Neutrophil (primary cell): ENCODE results near the gene ABR.
"Not testable (repeated sequence)": the region's sequence is repeated elsewhere in the genome, so short reads cannot be mapped to it uniquely, and the experiment has no call there.

Experiments
- H3K27ac ChIP-seq: fragments of 200-600 bp; sonication (generic); 2 replicates; pipeline ENCODE4 v1.5.1; 2016; ENCODE audit warnings: mild to moderate bottlenecking, moderate library complexity
- H3K27me3 ChIP-seq: fragments of 200-600 bp; sonication (generic); 2 replicates; pipeline ENCODE4 v1.6.0; 2016; ENCODE audit warnings: mild to moderate bottlenecking
- H3K36me3 ChIP-seq: fragments of 200-600 bp; sonication (generic); 2 replicates; pipeline ENCODE4 v1.5.1; 2017
- H3K4me1 ChIP-seq, 2 experiments: fragments of 200-600 bp in 1 of 2; sonication (generic) in 1 of 2; 1 replicate in 1 of 2; 2 replicates in 1 of 2; pipeline versions ENCODE4 v1.5.1 to v1.6.1; 2013 to 2016; ENCODE audit warnings: low read depth in 1 of 2, low read length in 1 of 2, mild to moderate bottlenecking in 1 of 2, moderate library complexity in 1 of 2; ENCODE audit not compliant: control insufficient read depth in 1 of 2, insufficient read depth in 1 of 2
- H3K4me3 ChIP-seq, 2 experiments: fragments of 200-600 bp in 1 of 2; sonication (generic) in 1 of 2; 1 replicate in 1 of 2; 2 replicates in 1 of 2; pipeline ENCODE4 v1.5.1; 2013 to 2016; ENCODE audit warnings: low read depth in 1 of 2, low read length in 1 of 2, mild to moderate bottlenecking in 1 of 2, moderate library complexity in 1 of 2
- H3K9me3 ChIP-seq: fragments of 200-600 bp; sonication (generic); 2 replicates; pipeline ENCODE4 v1.5.1; 2016
- CTCF ChIP-seq: fragments of 200-600 bp; sonication (generic); IDR thresholded peaks from 2 replicates; pipeline ENCODE4 v1.5.1; 2016; ENCODE audit warnings: antibody characterized with exemption

Gene ABR

GRCh38 chr17:1000597-1001461 lies 179.0 kb downstream of the ABR start:
- Histone ChIP-seq H3K4me3 (no peak overlapping the region), H3K4me1 (peaks cover 15 to 16% of the 10 kb centered on the region in 2 experiments), H3K36me3 (peaks cover 58% of the 10 kb centered on the region), H3K9me3 (no peaks in the 10 kb centered on the region), H3K27me3 (no peaks in the 10 kb centered on the region), H3K27ac (no peak overlapping the region)
- no peak for TF ChIP-seq CTCF

- TF ChIP-seq CTCF, result no peak
- H3K4me1 ChIP-seq, result peaks cover 15 to 16% of the 10 kb centered on the region in 2 experiments
- no peaks in the 10 kb centered on the region for H3K27me3 ChIP-seq
- H3K9me3 ChIP-seq, result peaks cover 13% of the 10 kb centered on the region
- no peak overlapping the region for H3K27ac ChIP-seq
- H3K36me3 ChIP-seq, result peaks cover 31% of the 10 kb centered on the region
- no peak overlapping the region for H3K4me3 ChIP-seq
These were observed 181.7 kb downstream of the ABR start for GRCh38 chr17:998111-998510.

GRCh38 chr17:996554-997344 lies 183.0 kb downstream of the ABR start, which contains the start of gene TIMM22:
TIMM22 (plus strand) TSS chr17:997129; CDS start chr17:997143, 14 bp downstream.
- peak; percentile 79 for TF ChIP-seq CTCF
- Histone ChIP-seq H3K36me3 (peaks cover 17% of the 10 kb centered on the region), H3K27me3 (no peaks in the 10 kb centered on the region), H3K9me3 (peaks cover 20% of the 10 kb centered on the region), H3K27ac (peak within 1 kb of the TSS; percentile 79), H3K4me1 (peaks cover 15 to 16% of the 10 kb centered on the region in 2 experiments), H3K4me3 (peak within 1 kb of the TSS; percentile 70 to 94)

- H3K36me3 ChIP-seq, H3K27ac ChIP-seq, H3K4me3 ChIP-seq, H3K27me3 ChIP-seq: not testable (repeated sequence)
- peaks cover 15 to 16% of the 10 kb centered on the region in 2 experiments for H3K4me1 ChIP-seq
- peaks cover 20% of the 10 kb centered on the region for H3K9me3 ChIP-seq
These were observed 184.5 kb downstream of the ABR start for GRCh38 chr17:995324-995723.

GRCh38 chr17:992933-993332 lies 186.8 kb downstream of the ABR start:
- H3K27ac ChIP-seq, result no peak overlapping the region
- H3K9me3 ChIP-seq, result peaks cover 20% of the 10 kb centered on the region
- peaks cover 11 to 13% of the 10 kb centered on the region in 2 experiments for H3K4me1 ChIP-seq
- no peak overlapping the region for H3K4me3 ChIP-seq
- no peak for TF ChIP-seq CTCF
- no peaks in the 10 kb centered on the region for H3K27me3 ChIP-seq
- H3K36me3 ChIP-seq, result no peaks in the 10 kb centered on the region
